Measurements from ENCODE around the gene ACAP2.

Gene ACAP2

DNA sequence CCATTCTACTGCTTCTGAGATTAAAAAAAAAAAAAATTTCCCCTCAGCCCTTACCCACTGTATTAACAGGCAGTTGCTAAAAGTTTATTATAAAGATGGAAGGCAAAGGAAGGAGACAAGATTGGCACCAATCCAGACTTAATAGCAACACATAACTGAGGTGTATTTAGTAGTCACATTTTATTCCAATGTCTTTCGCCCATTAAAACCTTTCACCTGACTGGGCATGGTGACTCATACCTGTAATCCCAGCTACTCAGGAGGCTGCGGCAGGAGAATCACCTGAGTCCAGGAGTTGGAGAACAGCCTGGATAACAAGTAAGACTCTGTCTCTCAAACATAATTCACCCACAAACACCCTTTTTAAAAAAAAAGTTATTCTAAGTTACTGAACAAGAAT lies 4.4 kb downstream of the ACAP2 start:
- H3K27ac ChIP-seq (ENCODE audit: poor library complexity, severe bottlenecking), result no peak overlapping the region
- H3K9me3 ChIP-seq (ENCODE audit: severe bottlenecking), result no peaks in the 10 kb centered on the region
- H3K27me3 ChIP-seq (ENCODE audit: insufficient read depth, poor library complexity, severe bottlenecking), result no peaks in the 10 kb centered on the region
- H3K4me3 ChIP-seq (ENCODE audit: severe bottlenecking), result no peak overlapping the region
- H3K4me1 ChIP-seq (ENCODE audit: insufficient read depth, poor library complexity, severe bottlenecking), result peaks cover 22% of the 10 kb centered on the region
- no peak; the same call in 2 of the 3 replicates for ATAC-seq (ENCODE audit: low read depth)
- TF ChIP-seq, protein P1, sequence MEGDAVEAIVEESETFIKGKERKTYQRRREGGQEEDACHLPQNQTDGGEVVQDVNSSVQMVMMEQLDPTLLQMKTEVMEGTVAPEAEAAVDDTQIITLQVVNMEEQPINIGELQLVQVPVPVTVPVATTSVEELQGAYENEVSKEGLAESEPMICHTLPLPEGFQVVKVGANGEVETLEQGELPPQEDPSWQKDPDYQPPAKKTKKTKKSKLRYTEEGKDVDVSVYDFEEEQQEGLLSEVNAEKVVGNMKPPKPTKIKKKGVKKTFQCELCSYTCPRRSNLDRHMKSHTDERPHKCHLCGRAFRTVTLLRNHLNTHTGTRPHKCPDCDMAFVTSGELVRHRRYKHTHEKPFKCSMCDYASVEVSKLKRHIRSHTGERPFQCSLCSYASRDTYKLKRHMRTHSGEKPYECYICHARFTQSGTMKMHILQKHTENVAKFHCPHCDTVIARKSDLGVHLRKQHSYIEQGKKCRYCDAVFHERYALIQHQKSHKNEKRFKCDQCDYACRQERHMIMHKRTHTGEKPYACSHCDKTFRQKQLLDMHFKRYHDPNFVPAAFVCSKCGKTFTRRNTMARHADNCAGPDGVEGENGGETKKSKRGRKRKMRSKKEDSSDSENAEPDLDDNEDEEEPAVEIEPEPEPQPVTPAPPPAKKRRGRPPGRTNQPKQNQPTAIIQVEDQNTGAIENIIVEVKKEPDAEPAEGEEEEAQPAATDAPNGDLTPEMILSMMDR (IDR thresholded peaks at IDR 0.05; ENCODE audit: poor library complexity, severe bottlenecking), result no peak
- H3K36me3 ChIP-seq (ENCODE audit: low read depth), result no peaks in the 10 kb centered on the region
- DNase-seq (ENCODE audit: low spot score), result no peak

DNA sequence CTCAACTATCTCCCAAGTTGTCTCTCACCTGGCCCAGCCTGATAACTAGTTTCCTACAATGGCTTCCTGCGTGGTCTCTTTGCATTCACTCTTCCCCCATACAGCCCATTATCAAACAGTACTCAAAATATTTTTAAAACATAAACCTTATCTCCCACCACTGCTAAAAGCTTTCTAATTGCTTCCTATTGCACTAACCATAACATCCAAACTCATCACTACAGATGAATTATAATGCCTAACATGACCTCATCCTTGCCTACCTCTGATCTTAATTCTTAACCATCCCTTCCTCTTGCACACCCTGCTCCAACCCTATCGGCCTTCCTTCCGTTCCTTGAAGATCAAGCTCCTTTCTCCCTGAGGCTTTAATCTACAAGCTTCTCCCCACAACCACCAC lies 17.0 kb downstream of the ACAP2 start:
- no peak overlapping the region for H3K4me3 ChIP-seq (ENCODE audit: severe bottlenecking)
- H3K27ac ChIP-seq (ENCODE audit: poor library complexity, severe bottlenecking), result no peak overlapping the region
- DNase-seq (ENCODE audit: low spot score) (no peak), ATAC-seq (ENCODE audit: low read depth) (no peak)
- TF ChIP-seq, protein P1 (IDR thresholded peaks at IDR 0.05; ENCODE audit: poor library complexity, severe bottlenecking), result no peak
- H3K36me3 ChIP-seq (ENCODE audit: low read depth), result no peaks in the 10 kb centered on the region; the same call in 1 of the 2 replicates
- H3K4me1 ChIP-seq (ENCODE audit: insufficient read depth, poor library complexity, severe bottlenecking), result no peaks in the 10 kb centered on the region
- H3K27me3 ChIP-seq (ENCODE audit: insufficient read depth, poor library complexity, severe bottlenecking), result no peaks in the 10 kb centered on the region
- no peaks in the 10 kb centered on the region for H3K9me3 ChIP-seq (ENCODE audit: severe bottlenecking)

DNA sequence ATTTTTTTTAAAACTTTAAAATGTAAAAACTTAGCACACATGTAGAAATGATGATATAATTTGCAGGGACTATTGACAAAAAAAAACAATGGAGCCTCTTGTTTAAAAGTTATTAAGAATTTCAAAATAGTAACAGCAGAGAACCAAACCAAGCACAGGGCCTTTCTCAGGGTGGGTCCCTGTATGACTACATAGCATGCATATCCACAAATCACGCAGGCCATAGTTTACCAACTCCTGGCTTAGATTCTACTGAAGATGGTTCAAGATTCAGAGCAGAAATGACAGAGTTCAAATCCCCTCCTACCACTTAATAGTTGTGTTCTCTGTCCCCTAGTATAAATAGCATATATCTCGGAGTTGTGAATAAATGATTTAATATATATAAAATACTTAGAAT lies 19.0 kb downstream of the ACAP2 start:
- no peaks in the 10 kb centered on the region for H3K4me1 ChIP-seq (ENCODE audit: insufficient read depth, poor library complexity, severe bottlenecking)
- TF ChIP-seq, protein P1 (IDR thresholded peaks at IDR 0.05; ENCODE audit: poor library complexity, severe bottlenecking), result no peak
- H3K27ac ChIP-seq (ENCODE audit: poor library complexity, severe bottlenecking), result no peak overlapping the region
- no peak for ATAC-seq (ENCODE audit: low read depth)
- H3K4me3 ChIP-seq (ENCODE audit: severe bottlenecking), result no peak overlapping the region
- H3K27me3 ChIP-seq (ENCODE audit: insufficient read depth, poor library complexity, severe bottlenecking), result no peaks in the 10 kb centered on the region
- no peaks in the 10 kb centered on the region for H3K36me3 ChIP-seq (ENCODE audit: low read depth)
- no peak for DNase-seq (ENCODE audit: low spot score)
- H3K9me3 ChIP-seq (ENCODE audit: severe bottlenecking), result no peaks in the 10 kb centered on the region

DNA sequence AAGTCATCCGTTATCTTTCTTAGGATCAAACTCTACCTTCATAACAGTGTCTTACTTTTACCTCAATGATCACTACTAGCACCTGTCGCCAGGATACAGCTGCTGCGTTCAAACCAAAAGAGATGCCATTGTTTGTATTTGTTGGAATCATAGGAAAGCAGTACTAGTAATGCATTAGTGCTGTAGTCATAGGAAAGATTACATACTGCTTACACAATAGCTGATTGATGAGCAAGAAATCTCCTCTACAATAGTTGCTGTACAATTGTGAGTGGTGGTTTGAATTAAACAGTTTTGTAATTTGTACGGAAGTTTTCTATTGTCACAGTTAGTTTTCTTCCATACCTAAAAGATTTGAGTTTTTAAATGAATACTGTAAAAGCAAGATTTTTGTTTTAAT lies 21.4 kb downstream of the ACAP2 start:
- no peak for DNase-seq (ENCODE audit: low spot score)
- H3K4me1 ChIP-seq (ENCODE audit: insufficient read depth, poor library complexity, severe bottlenecking), result no peaks in the 10 kb centered on the region
- H3K9me3 ChIP-seq (ENCODE audit: severe bottlenecking), result no peaks in the 10 kb centered on the region
- TF ChIP-seq, protein P1 (IDR thresholded peaks at IDR 0.05; ENCODE audit: poor library complexity, severe bottlenecking), result no peak
- no peak overlapping the region for H3K27ac ChIP-seq (ENCODE audit: poor library complexity, severe bottlenecking)
- H3K4me3 ChIP-seq (ENCODE audit: severe bottlenecking), result no peak overlapping the region
- H3K36me3 ChIP-seq (ENCODE audit: low read depth), result no peaks in the 10 kb centered on the region
- no peak for ATAC-seq (ENCODE audit: low read depth)
- H3K27me3 ChIP-seq (ENCODE audit: insufficient read depth, poor library complexity, severe bottlenecking), result no peaks in the 10 kb centered on the region

DNA sequence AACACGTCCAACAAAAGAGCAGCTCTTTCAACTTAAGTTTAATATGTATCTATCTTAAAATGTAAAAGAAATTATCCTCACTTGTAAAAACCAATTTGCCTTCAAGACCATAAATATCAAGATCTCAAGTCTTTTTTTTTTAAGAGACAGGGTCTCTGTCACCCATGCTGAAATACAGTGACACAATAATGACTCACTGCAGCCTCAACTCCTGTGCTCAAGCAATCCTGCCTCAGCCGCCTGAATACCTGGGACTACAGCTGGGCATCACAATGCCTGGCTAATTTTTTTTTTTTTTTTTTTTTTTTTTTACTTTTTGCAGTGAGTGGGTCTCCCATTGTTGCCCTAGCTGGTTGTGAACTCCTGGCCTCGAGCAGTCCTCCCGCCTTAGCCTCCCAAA lies 26.0 kb downstream of the ACAP2 start:
- no peaks in the 10 kb centered on the region for H3K9me3 ChIP-seq (ENCODE audit: severe bottlenecking)
- ATAC-seq (ENCODE audit: low read depth), result peak; percentile 56; the same call in 1 of the 3 replicates
- H3K27ac ChIP-seq (ENCODE audit: poor library complexity, severe bottlenecking), result no peak overlapping the region
- no peaks in the 10 kb centered on the region for H3K27me3 ChIP-seq (ENCODE audit: insufficient read depth, poor library complexity, severe bottlenecking)
- H3K4me1 ChIP-seq (ENCODE audit: insufficient read depth, poor library complexity, severe bottlenecking), result no peaks in the 10 kb centered on the region
- no peak overlapping the region for H3K4me3 ChIP-seq (ENCODE audit: severe bottlenecking)
- TF ChIP-seq, protein P1 (IDR thresholded peaks at IDR 0.05; ENCODE audit: poor library complexity, severe bottlenecking), result no peak
- no peaks in the 10 kb centered on the region for H3K36me3 ChIP-seq (ENCODE audit: low read depth)
- no peak for DNase-seq (ENCODE audit: low spot score)

Measured in RWPE2 (cell line).